GM18499 (cell line): ENCODE data around the gene SLC35E1.

Experiments used
- ATAC-seq: cut with Tn5 transposase; IDR thresholded peaks from one replicate; pipeline ENCODE4 v1.9.1; 2021; ENCODE audit warnings: moderate number of reproducible peaks; ENCODE audit not compliant: insufficient read depth, unreplicated experiment

SLC35E1 gene

GRCh38 chr19:16584248-16585093 lies 12.3 kb upstream of the SLC35E1 start:
- ATAC-seq = no peak

GRCh38 chr19:16582486-16583261 lies 10.5 kb upstream of the SLC35E1 start:
- ATAC-seq = no peak

GRCh38 chr19:16581971-16582343 lies 9.7 kb upstream of the SLC35E1 start:
- ATAC-seq = no peak

- ATAC-seq = no peak
Observed at GRCh38 chr19:16581145-16581970, 9.1 kb upstream of the SLC35E1 start.

GRCh38 chr19:16579381-16579780 lies 7.2 kb upstream of the SLC35E1 start:
- no peak for ATAC-seq

GRCh38 chr19:16577531-16577985 lies 5.3 kb upstream of the SLC35E1 start:
- no peak for ATAC-seq

GRCh38 chr19:16576690-16577530 lies 4.7 kb upstream of the SLC35E1 start:
- no peak for ATAC-seq

- no peak for ATAC-seq
Observed at GRCh38 chr19:16575861-16576689, 3.9 kb upstream of the SLC35E1 start.

GRCh38 chr19:16575282-16575681 lies 3.1 kb upstream of the SLC35E1 start:
- ATAC-seq = no peak

- ATAC-seq = no peak
Observed at GRCh38 chr19:16573925-16574324, 1.7 kb upstream of the SLC35E1 start.

GRCh38 chr19:16573296-16573695 lies 1.1 kb upstream of the SLC35E1 start:
- ATAC-seq = no peak

- ATAC-seq = peak; percentile 23
Observed at GRCh38 chr19:16571822-16572331, 338 bp downstream of the SLC35E1 start.

GRCh38 chr19:16571283-16571682 lies 932 bp downstream of the SLC35E1 start:
- no peak for ATAC-seq

GRCh38 chr19:16569609-16570320 lies 2.5 kb downstream of the SLC35E1 start:
- ATAC-seq = no peak

- no peak for ATAC-seq
Observed at GRCh38 chr19:16566702-16567101, 5.5 kb downstream of the SLC35E1 start.

GRCh38 chr19:16566161-16566560 lies 6.1 kb downstream of the SLC35E1 start:
- ATAC-seq = no peak

- no peak for ATAC-seq
Observed at GRCh38 chr19:16564842-16565241, 7.4 kb downstream of the SLC35E1 start.

- ATAC-seq = no peak
Observed at GRCh38 chr19:16562608-16563025, 9.6 kb downstream of the SLC35E1 start.
